ENCODE data around the gene CDH22.

The CDH22 gene

DNA sequence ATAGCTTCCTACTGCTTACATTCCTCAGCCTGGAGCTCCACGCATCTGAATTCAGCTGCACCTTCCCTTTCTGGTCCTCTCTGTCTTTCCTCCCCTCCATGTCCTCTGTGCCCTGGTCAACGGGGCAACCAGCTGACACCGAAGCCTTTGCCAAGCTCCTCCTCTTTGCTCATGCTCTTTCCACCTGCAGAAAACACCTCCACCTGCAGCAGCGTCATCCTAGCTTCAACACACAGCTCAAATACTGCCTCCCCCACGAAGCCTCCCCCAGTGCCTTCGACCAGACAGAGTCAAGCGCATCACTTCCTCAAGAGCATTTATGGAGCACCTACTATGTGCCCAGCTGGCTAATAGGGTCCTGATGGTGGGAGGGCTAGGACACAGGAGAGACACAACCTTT, 9.2 kb downstream of the CDH22 start:
- H3K27me3 ChIP-seq: peaks cover 79% of the 10 kb centered on the region
- no peaks in the 10 kb centered on the region for H3K4me1 ChIP-seq (ENCODE audit: control insufficient read depth in 1 of 2, insufficient read depth in 1 of 2, low read depth in 1 of 2, low read length in 1 of 2)
- H3K36me3 ChIP-seq: no peaks in the 10 kb centered on the region
- no peak overlapping the region for H3K4me3 ChIP-seq (ENCODE audit: low read depth in 1 of 2, low read length in 1 of 2)
- no peak overlapping the region for H3K27ac ChIP-seq
- H3K9me3 ChIP-seq: no peaks in the 10 kb centered on the region
- TF ChIP-seq, protein P1, sequence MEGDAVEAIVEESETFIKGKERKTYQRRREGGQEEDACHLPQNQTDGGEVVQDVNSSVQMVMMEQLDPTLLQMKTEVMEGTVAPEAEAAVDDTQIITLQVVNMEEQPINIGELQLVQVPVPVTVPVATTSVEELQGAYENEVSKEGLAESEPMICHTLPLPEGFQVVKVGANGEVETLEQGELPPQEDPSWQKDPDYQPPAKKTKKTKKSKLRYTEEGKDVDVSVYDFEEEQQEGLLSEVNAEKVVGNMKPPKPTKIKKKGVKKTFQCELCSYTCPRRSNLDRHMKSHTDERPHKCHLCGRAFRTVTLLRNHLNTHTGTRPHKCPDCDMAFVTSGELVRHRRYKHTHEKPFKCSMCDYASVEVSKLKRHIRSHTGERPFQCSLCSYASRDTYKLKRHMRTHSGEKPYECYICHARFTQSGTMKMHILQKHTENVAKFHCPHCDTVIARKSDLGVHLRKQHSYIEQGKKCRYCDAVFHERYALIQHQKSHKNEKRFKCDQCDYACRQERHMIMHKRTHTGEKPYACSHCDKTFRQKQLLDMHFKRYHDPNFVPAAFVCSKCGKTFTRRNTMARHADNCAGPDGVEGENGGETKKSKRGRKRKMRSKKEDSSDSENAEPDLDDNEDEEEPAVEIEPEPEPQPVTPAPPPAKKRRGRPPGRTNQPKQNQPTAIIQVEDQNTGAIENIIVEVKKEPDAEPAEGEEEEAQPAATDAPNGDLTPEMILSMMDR (IDR thresholded peaks at IDR 0.05): no peak

GRCh38 chr20:46298374-46298773, 9.9 kb downstream of the CDH22 start:
- Histone ChIP-seq H3K4me3 (ENCODE audit: low read depth in 1 of 2, low read length in 1 of 2) (no peak overlapping the region), H3K36me3 (no peaks in the 10 kb centered on the region), H3K27me3 (peaks cover 79% of the 10 kb centered on the region), H3K4me1 (ENCODE audit: control insufficient read depth in 1 of 2, insufficient read depth in 1 of 2, low read depth in 1 of 2, low read length in 1 of 2) (no peaks in the 10 kb centered on the region), H3K27ac (no peak overlapping the region), H3K9me3 (no peaks in the 10 kb centered on the region)
- TF ChIP-seq, protein P1 (IDR thresholded peaks at IDR 0.05): no peak

DNA sequence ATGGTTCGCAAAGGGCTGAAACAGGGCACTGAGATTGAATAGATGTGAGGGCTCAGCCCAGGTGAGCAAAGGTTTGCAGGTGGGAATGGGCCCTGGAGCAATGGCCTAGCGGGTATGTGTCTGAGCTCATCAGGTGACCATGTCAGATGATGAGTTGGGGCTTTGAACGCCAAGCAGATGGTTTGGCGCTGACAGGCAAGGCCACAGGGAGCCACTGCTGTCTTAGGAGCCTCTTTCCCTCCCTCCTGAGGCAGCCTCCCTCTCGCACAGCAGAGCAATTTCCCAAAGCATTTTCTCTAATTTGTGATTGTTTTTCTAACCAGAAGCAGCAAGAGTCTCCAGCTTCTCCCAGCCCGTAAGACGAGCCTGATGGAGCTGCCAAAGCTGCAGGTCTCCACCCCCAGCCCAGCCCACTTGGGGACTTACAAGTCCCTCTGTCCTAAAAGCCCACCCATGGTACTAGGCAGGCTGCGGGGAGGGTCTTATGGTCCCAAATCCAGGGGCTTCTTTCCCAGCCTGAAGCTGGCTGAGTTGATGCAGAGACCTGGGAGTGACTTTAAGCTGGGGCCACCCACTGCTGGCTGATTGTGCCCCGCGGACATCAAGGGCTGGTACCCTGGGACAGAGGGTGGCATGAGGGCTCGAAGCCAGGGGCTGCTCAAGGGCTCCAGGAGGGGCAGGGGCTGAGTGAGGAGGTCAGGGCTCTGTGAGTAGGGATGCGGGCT, 11.6 kb downstream of the CDH22 start:
- Histone ChIP-seq H3K27ac (no peak overlapping the region), H3K4me1 (ENCODE audit: control insufficient read depth in 1 of 2, insufficient read depth in 1 of 2, low read depth in 1 of 2, low read length in 1 of 2) (no peaks in the 10 kb centered on the region), H3K27me3 (peaks cover 80% of the 10 kb centered on the region), H3K4me3 (ENCODE audit: low read depth in 1 of 2, low read length in 1 of 2) (no peak overlapping the region), H3K9me3 (no peaks in the 10 kb centered on the region), H3K36me3 (no peaks in the 10 kb centered on the region)
- TF ChIP-seq, protein P1 (IDR thresholded peaks at IDR 0.05): no peak

DNA sequence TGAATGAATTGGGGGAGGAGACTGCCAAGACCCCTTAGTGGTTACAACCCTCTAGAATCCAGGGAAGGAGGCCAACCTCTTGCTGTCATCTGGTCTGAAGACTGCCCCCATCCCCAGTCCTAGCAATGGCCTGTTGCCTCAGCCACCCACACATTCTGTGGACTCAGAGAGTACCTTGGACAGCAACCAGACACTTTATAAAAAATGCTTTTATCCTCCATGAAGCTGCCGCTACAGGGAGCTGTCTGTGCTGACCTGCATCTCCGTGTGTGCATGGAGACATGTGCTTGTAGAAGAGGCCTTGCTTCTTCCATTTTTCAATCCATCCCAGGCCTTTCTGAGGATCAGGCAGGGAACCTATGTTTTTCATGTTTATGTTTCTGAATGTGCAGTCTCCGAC, 15.2 kb downstream of the CDH22 start:
- H3K4me3 ChIP-seq (ENCODE audit: low read depth in 1 of 2, low read length in 1 of 2): no peak overlapping the region
- H3K27me3 ChIP-seq: peaks cover 95% of the 10 kb centered on the region
- no peaks in the 10 kb centered on the region for H3K9me3 ChIP-seq
- no peaks in the 10 kb centered on the region for H3K4me1 ChIP-seq (ENCODE audit: control insufficient read depth in 1 of 2, insufficient read depth in 1 of 2, low read depth in 1 of 2, low read length in 1 of 2)
- H3K36me3 ChIP-seq: no peaks in the 10 kb centered on the region
- H3K27ac ChIP-seq: no peak overlapping the region
- TF ChIP-seq, protein P1 (IDR thresholded peaks at IDR 0.05): no peak

- Histone ChIP-seq H3K9me3 (no peaks in the 10 kb centered on the region), H3K27ac (no peak overlapping the region), H3K4me3 (ENCODE audit: low read depth in 1 of 2, low read length in 1 of 2) (no peak overlapping the region), H3K36me3 (no peaks in the 10 kb centered on the region), H3K4me1 (ENCODE audit: control insufficient read depth in 1 of 2, insufficient read depth in 1 of 2, low read depth in 1 of 2, low read length in 1 of 2) (no peaks in the 10 kb centered on the region), H3K27me3 (peaks cover 93% of the 10 kb centered on the region)
- TF ChIP-seq, protein P1 (IDR thresholded peaks at IDR 0.05): no peak
These were observed 16.9 kb downstream of the CDH22 start for GRCh38 chr20:46291401-46291800.

Data from neutrophil (primary cell).